Epithelial cell of proximal tubule (primary cell): ENCODE results near the gene ZFP1. TPM values are rescaled to one million over a fixed set of nuclear protein-coding genes. Genes with fewer than 3 reads are reported as not detected.

ENCODE experiments used
- DNase-seq: peaks from one replicate; pipeline ENCODE4 v3.0.0-alpha.2; 2011; ENCODE audit warnings: low read depth
- H3K4me3 ChIP-seq: 2 replicates; pipeline ENCODE4 v1.5.1; 2011; ENCODE audit warnings: low read depth, mild to moderate bottlenecking, low read length
- total RNA-seq: library from RNA; depleted of rRNA; stranded (reverse); fragments of >200 nt; gene quantifications from 2 replicates; pipeline ENCODE4 v1.2.3, GENCODE V29; 2015
- TF ChIP-seq, protein P1 (sequence below): conservative IDR thresholded peaks from 2 replicates; pipeline ENCODE4 v1.5.1; 2012; ENCODE audit warnings: low read depth, mild to moderate bottlenecking, low read length

The ZFP1 gene
- total RNA-seq, 1 donor from 2014 or later: 8.1 TPM

- DNase-seq: no peak
- TF ChIP-seq, protein P1, sequence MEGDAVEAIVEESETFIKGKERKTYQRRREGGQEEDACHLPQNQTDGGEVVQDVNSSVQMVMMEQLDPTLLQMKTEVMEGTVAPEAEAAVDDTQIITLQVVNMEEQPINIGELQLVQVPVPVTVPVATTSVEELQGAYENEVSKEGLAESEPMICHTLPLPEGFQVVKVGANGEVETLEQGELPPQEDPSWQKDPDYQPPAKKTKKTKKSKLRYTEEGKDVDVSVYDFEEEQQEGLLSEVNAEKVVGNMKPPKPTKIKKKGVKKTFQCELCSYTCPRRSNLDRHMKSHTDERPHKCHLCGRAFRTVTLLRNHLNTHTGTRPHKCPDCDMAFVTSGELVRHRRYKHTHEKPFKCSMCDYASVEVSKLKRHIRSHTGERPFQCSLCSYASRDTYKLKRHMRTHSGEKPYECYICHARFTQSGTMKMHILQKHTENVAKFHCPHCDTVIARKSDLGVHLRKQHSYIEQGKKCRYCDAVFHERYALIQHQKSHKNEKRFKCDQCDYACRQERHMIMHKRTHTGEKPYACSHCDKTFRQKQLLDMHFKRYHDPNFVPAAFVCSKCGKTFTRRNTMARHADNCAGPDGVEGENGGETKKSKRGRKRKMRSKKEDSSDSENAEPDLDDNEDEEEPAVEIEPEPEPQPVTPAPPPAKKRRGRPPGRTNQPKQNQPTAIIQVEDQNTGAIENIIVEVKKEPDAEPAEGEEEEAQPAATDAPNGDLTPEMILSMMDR: no peak
Observed at GRCh38 chr16:75169899-75170405, 21.6 kb downstream of the ZFP1 start.

DNA sequence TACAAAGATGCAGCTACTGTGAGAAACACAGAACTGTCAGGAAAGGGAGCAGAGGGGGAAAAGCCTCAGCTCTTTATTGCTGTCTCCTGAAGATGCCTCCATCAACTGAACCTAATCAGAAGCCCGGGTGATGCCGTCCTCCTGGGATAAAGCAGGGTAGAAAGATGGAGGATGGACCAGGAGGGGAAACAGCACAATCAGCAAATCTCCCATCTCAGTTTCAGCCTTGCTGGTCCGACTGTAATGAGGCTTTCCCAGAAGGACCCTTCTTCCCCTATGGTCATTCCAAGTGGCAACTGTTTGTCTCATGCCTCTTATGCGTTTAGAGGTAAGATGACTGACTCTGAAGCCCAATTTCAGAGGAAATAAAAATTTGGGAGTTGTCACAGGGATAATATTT is 24.3 kb downstream of the ZFP1 start:
- no peak overlapping the region for H3K4me3 ChIP-seq
- no peak for DNase-seq
- TF ChIP-seq, protein P1: no peak

More at GRCh38 chr16:75169899-75170405, 21.6 kb downstream of the ZFP1 start:
- H3K4me3 ChIP-seq: no peak overlapping the region

DNA sequence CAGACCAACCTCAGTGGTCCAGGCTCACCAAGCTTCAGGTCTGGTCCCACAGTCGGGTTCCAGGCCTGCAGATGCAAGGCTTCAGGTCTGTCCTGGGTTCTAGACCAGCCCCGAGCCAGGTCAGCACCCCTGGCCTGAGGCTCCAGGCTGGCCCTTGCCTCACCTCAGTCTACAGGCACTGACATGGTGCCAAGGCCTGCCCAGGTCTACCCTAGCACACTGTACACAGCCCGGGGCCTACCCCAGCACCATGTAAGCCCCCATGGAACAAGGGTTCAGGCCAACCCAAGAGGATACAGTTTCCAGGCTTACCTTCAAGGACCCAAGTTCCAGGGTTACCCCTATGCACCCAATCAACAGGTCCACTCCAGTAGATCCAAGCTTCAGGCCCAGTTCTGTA is 26.8 kb downstream of the ZFP1 start:
- TF ChIP-seq, protein P1: no peak
- DNase-seq: no peak
- no peak overlapping the region for H3K4me3 ChIP-seq

GRCh38 chr16:75176926-75177325 is 28.6 kb downstream of the ZFP1 start:
- DNase-seq: no peak
- no peak overlapping the region for H3K4me3 ChIP-seq
- TF ChIP-seq, protein P1: no peak

GRCh38 chr16:75179208-75179607 is 30.9 kb downstream of the ZFP1 start:
- H3K4me3 ChIP-seq: no peak overlapping the region
- TF ChIP-seq, protein P1: no peak

GRCh38 chr16:75181630-75182029 is 33.3 kb downstream of the ZFP1 start:
- no peak for DNase-seq

More at GRCh38 chr16:75179208-75179607, 30.9 kb downstream of the ZFP1 start:
- no peak for DNase-seq

More at GRCh38 chr16:75181630-75182029, 33.3 kb downstream of the ZFP1 start:
- TF ChIP-seq, protein P1: no peak
- H3K4me3 ChIP-seq: no peak overlapping the region
